KMS-11 (cell line): Measurements from ENCODE around the gene ABCA8.
"Not testable (repeated sequence)": the region's sequence is repeated elsewhere in the genome, so short reads cannot be mapped to it uniquely, and the experiment has no call there.

Experiments used
- H2AFZ ChIP-seq: fragments of 200-600 bp; sonication (generic); 2 replicates; pipeline ENCODE4 v1.6.1; 2016; ENCODE audit warnings: antibody characterized with exemption, mixed run types, low read depth
- H3K27ac ChIP-seq: fragments of 200-600 bp; sonication (generic); 2 replicates; pipeline ENCODE4 v1.6.1; 2016; ENCODE audit warnings: mild to moderate bottlenecking, mixed run types
- H3K27me3 ChIP-seq: fragments of 200-600 bp; sonication (generic); 2 replicates; pipeline ENCODE4 v1.6.1; 2017; ENCODE audit warnings: mild to moderate bottlenecking, low read depth, mixed run types, moderate library complexity; ENCODE audit not compliant: insufficient read depth
- H3K36me3 ChIP-seq: fragments of 200-600 bp; sonication (generic); 2 replicates; pipeline ENCODE4 v1.6.1; 2017; ENCODE audit warnings: mild to moderate bottlenecking, mixed run types; ENCODE audit not compliant: insufficient read depth
- H3K4me1 ChIP-seq: fragments of 200-600 bp; sonication (generic); 2 replicates; pipeline ENCODE4 v1.6.1; 2016; ENCODE audit warnings: mild to moderate bottlenecking, low read depth, mixed run types; ENCODE audit not compliant: poor library complexity, severe bottlenecking
- H3K4me2 ChIP-seq: fragments of 200-600 bp; sonication (generic); 2 replicates; pipeline ENCODE4 v1.7.0; 2016; ENCODE audit warnings: mild to moderate bottlenecking, mixed run types
- H3K4me3 ChIP-seq: fragments of 200-600 bp; sonication (generic); IDR thresholded peaks from 2 replicates; pipeline ENCODE4 v1.6.1; 2017; ENCODE audit warnings: low read depth, low read length, mixed read lengths; ENCODE audit not compliant: insufficient read depth
- H3K79me2 ChIP-seq: fragments of 200-600 bp; sonication (generic); 2 replicates; pipeline ENCODE4 v1.6.1; 2016; ENCODE audit warnings: low read depth, mixed run types; ENCODE audit not compliant: insufficient read depth
- H3K9ac ChIP-seq: fragments of 200-600 bp; sonication (generic); 2 replicates; pipeline ENCODE4 v1.6.1; 2016; ENCODE audit warnings: mild to moderate bottlenecking, mixed run types
- H4K20me1 ChIP-seq: fragments of 200-600 bp; sonication (generic); 2 replicates; pipeline ENCODE4 v1.6.1; 2016; ENCODE audit warnings: mild to moderate bottlenecking, mixed run types; ENCODE audit not compliant: insufficient read depth
- TF ChIP-seq, protein P1 (sequence below): fragments of 200-600 bp; sonication (generic); conservative IDR thresholded peaks from 2 replicates; pipeline ENCODE4 v1.6.1; 2017; ENCODE audit warnings: low read depth, mild to moderate bottlenecking, antibody characterized with exemption, low read length, moderate library complexity, mixed read lengths

ABCA8 gene

GRCh38 chr17:68955181-68955841, at the start of gene ABCA8:
ABCA8 (minus strand) TSS chr17:68955392; CDS start chr17:68942034, 13,358 bp downstream.
- H3K27me3 ChIP-seq: no peaks in the 10 kb centered on the region
- TF ChIP-seq, protein P1, sequence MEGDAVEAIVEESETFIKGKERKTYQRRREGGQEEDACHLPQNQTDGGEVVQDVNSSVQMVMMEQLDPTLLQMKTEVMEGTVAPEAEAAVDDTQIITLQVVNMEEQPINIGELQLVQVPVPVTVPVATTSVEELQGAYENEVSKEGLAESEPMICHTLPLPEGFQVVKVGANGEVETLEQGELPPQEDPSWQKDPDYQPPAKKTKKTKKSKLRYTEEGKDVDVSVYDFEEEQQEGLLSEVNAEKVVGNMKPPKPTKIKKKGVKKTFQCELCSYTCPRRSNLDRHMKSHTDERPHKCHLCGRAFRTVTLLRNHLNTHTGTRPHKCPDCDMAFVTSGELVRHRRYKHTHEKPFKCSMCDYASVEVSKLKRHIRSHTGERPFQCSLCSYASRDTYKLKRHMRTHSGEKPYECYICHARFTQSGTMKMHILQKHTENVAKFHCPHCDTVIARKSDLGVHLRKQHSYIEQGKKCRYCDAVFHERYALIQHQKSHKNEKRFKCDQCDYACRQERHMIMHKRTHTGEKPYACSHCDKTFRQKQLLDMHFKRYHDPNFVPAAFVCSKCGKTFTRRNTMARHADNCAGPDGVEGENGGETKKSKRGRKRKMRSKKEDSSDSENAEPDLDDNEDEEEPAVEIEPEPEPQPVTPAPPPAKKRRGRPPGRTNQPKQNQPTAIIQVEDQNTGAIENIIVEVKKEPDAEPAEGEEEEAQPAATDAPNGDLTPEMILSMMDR: no peak
- no peaks in the 10 kb centered on the region for H3K79me2 ChIP-seq
- H3K4me3 ChIP-seq: no peak within 1 kb of the TSS
- H3K9ac ChIP-seq: no peak within 1 kb of the TSS
- no peaks in the 10 kb centered on the region for H3K4me1 ChIP-seq
- no peak within 1 kb of the TSS for H2AFZ ChIP-seq
- no peaks in the 10 kb centered on the region for H4K20me1 ChIP-seq
- no peaks in the 10 kb centered on the region for H3K36me3 ChIP-seq
- H3K27ac ChIP-seq: no peak within 1 kb of the TSS
- H3K4me2 ChIP-seq: no peak within 1 kb of the TSS

GRCh38 chr17:69004759-69005158, 49.6 kb upstream of the ABCA8 start:
- not testable (repeated sequence) for H4K20me1 ChIP-seq, H3K4me3 ChIP-seq, H3K27me3 ChIP-seq, H3K36me3 ChIP-seq, H3K79me2 ChIP-seq, H3K4me2 ChIP-seq, H3K9ac ChIP-seq, H3K4me1 ChIP-seq, H3K27ac ChIP-seq, H2AFZ ChIP-seq

DNA sequence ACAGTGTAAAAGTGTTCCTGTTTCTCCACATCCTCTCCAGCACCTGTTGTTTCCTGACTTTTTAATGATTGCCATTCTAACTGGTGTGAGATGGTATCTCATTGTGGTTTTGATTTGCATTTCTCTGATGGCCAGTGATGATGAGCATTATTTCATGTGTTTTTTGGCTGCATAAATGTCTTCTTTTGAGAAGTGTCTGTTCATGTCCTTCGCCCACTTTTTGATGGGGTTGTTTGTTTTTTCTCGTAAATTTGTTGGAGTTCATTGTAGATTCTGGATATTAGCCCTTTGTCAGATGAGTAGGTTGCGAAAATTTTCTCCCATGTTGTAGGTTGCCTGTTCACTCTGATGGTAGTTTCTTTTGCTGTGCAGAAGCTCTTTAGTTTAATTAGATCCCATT, 44.6 kb upstream of the ABCA8 start:
- H3K4me3 ChIP-seq, H3K36me3 ChIP-seq, H4K20me1 ChIP-seq, H3K79me2 ChIP-seq, H3K27ac ChIP-seq, H3K4me2 ChIP-seq, H3K9ac ChIP-seq, H3K27me3 ChIP-seq, H2AFZ ChIP-seq, H3K4me1 ChIP-seq: not testable (repeated sequence)

DNA sequence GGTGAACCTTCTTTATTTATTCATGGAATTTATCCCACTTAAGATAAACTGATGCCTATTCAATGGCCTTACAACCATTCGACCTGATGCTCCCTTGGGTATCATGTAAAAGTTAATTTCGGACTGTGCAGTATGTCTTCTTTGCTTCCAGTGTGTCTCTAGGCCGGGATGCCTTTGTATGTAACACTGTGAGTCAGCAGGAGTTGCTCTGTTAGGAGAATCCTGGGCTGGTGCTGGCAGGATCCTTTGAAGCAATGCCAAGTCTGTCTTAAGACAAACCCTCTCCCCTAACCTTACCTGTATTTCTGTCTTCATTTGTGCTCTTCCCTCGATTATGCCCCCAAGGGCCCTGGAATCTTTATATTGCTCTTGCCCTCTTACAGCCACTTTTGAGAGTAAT, 37.9 kb upstream of the ABCA8 start:
- H3K4me3 ChIP-seq: no peak overlapping the region
- no peaks in the 10 kb centered on the region for H3K27me3 ChIP-seq
- H2AFZ ChIP-seq: no peak overlapping the region
- H3K27ac ChIP-seq: no peak overlapping the region
- TF ChIP-seq, protein P1: no peak
- H3K4me2 ChIP-seq: no peak overlapping the region
- no peaks in the 10 kb centered on the region for H4K20me1 ChIP-seq
- no peak overlapping the region for H3K9ac ChIP-seq
- H3K36me3 ChIP-seq: no peaks in the 10 kb centered on the region
- no peaks in the 10 kb centered on the region for H3K4me1 ChIP-seq
- no peaks in the 10 kb centered on the region for H3K79me2 ChIP-seq

DNA sequence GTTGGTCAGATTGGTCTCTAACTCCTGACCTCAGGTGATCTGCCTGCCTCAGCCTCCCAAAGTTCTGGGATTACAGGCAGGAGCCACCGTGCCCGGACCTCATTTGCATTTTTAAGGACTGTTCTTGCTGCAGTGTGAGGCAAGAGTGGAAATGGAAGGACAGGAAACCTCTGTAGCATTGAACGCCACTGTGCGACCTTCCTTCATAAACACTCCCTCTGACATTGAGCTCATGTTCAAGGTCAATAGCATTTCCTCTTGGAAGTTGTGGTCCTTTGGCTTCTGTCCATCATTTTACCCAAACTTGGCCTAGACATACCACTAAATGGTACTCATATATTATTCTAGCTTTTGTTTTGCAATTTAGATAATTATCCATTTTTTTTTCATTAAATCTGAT, 32.8 kb upstream of the ABCA8 start:
- Histone ChIP-seq H3K9ac (no peak overlapping the region), H3K27me3 (no peaks in the 10 kb centered on the region), H3K4me1 (no peaks in the 10 kb centered on the region), H3K4me2 (no peak overlapping the region), H3K27ac (no peak overlapping the region), H3K79me2 (no peaks in the 10 kb centered on the region), H4K20me1 (no peaks in the 10 kb centered on the region), H2AFZ (no peak overlapping the region), H3K36me3 (no peaks in the 10 kb centered on the region), H3K4me3 (no peak overlapping the region)
- TF ChIP-seq, protein P1: no peak
